NCI-H82 treated with DMSO at 0.1 percent for 48 hours (cell line): Measurements from ENCODE around the gene NKAIN2.

Source experiments
- DNase-seq: peaks from one replicate; lab custom pipeline; 2025; ENCODE audit not compliant: unreplicated experiment; lab: John Stamatoyannopoulos, UW

NKAIN2 gene

GRCh38 chr6:124868481-124868880 is 1064.8 kb downstream of the NKAIN2 start:
- DNase-seq = no peak

- no peak for DNase-seq
These were observed 1065.8 kb downstream of the NKAIN2 start for GRCh38 chr6:124869416-124869815.

- peak; percentile 34 for DNase-seq
These were observed 1067.2 kb downstream of the NKAIN2 start for GRCh38 chr6:124870611-124871459.

- no peak for DNase-seq
These were observed 1068.8 kb downstream of the NKAIN2 start for GRCh38 chr6:124872361-124873065.

- DNase-seq = no peak
These were observed 1069.4 kb downstream of the NKAIN2 start for GRCh38 chr6:124873066-124873410.
